Loucy (cell line): ENCODE measurements around the gene FAT1.

Experiments
- CTCF ChIP-seq: fragments of 200-600 bp; sonication (generic); conservative IDR thresholded peaks from 2 replicates; pipeline ENCODE4 v1.5.1; 2014; ENCODE audit warnings: mild to moderate bottlenecking, antibody characterized with exemption, low read length
- EZH2phosphoT487 ChIP-seq: fragments of 200-600 bp; IDR thresholded peaks from 2 replicates; pipeline ENCODE4 v1.6.1; 2018; ENCODE audit warnings: antibody characterized with exemption, mild to moderate bottlenecking, moderate library complexity, borderline replicate concordance

- no peak for TF ChIP-seq CTCF
- no peak for TF ChIP-seq EZH2phosphoT487
These were observed 181.9 kb downstream of the FAT1 start for GRCh38 chr4:186541801-186542200.
